ENCODE results near the gene CASKIN2.

DNA sequence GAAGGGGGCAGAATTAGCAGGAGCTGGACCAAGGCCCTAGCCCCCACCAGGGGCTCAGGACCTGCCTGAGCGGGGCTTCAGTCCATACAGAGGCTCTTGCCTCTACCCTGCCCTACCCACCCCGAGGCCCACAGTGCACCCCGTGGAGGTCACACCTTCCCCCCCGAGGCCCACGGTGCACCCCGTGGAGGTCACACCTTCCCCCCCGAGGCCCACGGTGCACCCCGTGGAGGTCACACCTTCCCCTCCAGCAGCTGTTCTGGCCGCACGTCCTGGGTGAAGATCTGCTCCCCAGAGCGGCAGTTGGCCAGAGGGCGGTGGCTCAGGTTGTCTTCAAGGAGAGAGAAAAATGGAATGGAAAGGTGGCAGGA is 11.4 kb downstream of the CASKIN2 start:
- TF ChIP-seq, protein P1, sequence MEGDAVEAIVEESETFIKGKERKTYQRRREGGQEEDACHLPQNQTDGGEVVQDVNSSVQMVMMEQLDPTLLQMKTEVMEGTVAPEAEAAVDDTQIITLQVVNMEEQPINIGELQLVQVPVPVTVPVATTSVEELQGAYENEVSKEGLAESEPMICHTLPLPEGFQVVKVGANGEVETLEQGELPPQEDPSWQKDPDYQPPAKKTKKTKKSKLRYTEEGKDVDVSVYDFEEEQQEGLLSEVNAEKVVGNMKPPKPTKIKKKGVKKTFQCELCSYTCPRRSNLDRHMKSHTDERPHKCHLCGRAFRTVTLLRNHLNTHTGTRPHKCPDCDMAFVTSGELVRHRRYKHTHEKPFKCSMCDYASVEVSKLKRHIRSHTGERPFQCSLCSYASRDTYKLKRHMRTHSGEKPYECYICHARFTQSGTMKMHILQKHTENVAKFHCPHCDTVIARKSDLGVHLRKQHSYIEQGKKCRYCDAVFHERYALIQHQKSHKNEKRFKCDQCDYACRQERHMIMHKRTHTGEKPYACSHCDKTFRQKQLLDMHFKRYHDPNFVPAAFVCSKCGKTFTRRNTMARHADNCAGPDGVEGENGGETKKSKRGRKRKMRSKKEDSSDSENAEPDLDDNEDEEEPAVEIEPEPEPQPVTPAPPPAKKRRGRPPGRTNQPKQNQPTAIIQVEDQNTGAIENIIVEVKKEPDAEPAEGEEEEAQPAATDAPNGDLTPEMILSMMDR (IDR thresholded peaks at IDR 0.05): no peak
- no peak for TF ChIP-seq POLR2AphosphoS5 (IDR thresholded peaks at IDR 0.05)
